Neural progenitor cell (in vitro differentiated cells): Measurements from ENCODE around the gene KRTAP10-4.

Experiments used
- CTCF ChIP-seq: fragments of 200-600 bp; sonication (generic); IDR thresholded peaks from 2 replicates; pipeline ENCODE4 v1.5.1; 2017; ENCODE audit warnings: antibody characterized with exemption, mild to moderate bottlenecking
- EZH2 ChIP-seq: fragments of 200-600 bp; sonication (generic); IDR thresholded peaks from 2 replicates; pipeline ENCODE4 v1.6.1; 2017; ENCODE audit warnings: antibody characterized with exemption, mild to moderate bottlenecking, moderate library complexity
- EZH2phosphoT487 ChIP-seq: fragments of 200-600 bp; sonication (generic); IDR thresholded peaks from 2 replicates; pipeline ENCODE4 v1.6.1; 2017; ENCODE audit warnings: antibody characterized with exemption

- TF ChIP-seq CTCF (no peak), EZH2 (no peak), EZH2phosphoT487 (no peak)
Observed at GRCh38 chr21:44583800-44584147, 10.2 kb downstream of the KRTAP10-4 start.
